Measurements from ENCODE around the gene FAM120AOS.

FAM120AOS gene

DNA sequence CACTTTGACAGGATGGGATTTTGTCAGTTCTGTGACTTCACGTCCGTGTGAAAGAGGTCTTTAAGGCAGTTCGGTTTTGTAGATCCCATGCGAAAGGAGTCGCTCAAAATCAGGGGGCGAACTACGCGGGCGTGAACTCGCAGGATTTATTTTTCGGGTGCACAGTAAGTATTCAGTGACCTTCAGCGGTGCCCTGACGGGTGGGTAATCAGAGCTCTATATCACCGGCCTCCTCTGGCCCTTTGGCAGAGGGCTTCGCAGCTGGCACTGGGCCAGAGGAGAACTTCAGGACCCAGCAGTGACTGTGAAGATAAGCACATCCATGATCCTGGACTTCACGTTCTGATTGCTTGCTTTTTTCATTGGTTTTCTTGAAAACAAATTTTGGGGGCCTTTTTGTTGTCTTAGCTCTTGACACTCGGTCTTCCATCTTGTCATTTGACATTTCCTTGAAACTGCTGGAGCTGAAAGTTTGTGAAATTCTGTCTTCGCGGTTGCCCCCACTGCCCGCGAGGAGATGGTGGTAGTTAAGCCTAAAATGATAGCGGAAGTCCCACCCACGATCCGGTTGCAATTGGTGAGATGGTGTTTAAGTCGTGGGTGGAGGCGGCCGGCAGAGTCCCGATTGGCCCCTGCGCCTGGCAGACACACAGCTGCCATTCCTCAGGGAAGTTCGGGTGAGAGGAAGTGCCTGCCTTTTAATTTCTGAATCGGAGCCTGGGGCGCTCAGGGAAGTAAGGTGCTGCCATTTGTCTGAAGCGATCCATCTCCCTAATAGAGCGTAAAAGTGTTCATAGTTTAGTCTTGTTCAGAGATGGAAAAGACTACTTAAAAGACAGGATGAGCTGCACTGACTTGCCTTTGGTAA lies at the start of gene FAM120AOS:
Gene FAM120AOS, minus strand, starts transcription at position 535 of the 868 bp plus-strand sequence. CDS start 872 bp downstream, outside the sequence.
- DNase-seq, result peak; percentile 95

GRCh38 chr9:93501406-93501805 lies 48.0 kb upstream of the FAM120AOS start:
- DNase-seq, result no peak

GRCh38 chr9:93500571-93501298 lies 47.4 kb upstream of the FAM120AOS start:
- no peak for DNase-seq

DNA sequence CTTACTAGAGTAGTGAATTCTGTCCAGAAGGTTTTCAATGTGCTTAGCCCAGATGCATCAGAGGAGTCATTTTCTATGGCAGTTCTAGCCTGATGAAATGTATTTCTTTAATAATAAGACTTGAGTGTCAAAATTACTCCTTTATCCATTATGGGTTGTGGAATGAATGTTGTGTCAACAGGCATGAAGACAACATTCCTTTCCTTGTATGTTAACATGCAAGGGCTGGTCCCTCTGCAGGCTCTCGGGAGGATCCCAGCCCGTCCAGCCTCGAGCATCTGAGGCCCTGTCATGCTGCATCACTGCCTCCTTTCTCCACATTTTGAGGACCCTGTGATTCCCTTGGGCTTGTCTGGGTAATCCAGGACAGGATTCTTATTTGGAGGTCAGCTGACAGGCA lies 42.9 kb upstream of the FAM120AOS start:
- no peak for DNase-seq

GRCh38 chr9:93493949-93494348 lies 40.6 kb upstream of the FAM120AOS start:
- no peak for DNase-seq

- DNase-seq, result no peak
Measured at GRCh38 chr9:93492327-93492726, 38.9 kb upstream of the FAM120AOS start.

DNA sequence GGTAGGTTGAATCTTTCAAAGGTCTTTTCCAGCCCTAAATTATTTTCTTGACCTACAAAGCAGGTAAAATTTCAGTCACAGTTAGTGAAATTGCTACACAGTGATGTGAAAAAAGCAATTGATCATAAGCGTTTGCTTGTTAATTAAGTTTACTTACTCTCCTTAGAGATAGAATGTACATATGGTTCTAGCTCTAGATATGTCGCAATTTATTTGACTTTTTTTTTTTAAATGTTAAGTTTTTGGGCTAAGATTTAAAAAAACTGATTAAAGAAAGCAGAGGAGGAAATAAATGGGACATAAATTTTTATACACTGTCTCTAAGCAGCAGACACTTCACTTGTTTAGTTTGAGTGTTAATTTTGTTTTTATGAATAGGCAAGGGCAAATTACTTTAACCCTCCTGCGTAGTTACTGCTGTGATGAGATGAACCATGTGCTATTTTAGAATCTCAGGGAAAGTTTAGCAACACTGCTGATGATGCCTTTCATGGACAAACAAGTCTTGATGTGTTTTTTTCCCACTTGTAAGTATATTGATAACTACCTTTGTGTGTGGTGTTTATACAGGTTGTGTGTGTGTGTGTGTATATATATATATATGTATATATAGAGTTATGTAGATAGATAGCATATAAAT lies 38.3 kb upstream of the FAM120AOS start:
- no peak for DNase-seq

GRCh38 chr9:93488244-93488643 lies 34.9 kb upstream of the FAM120AOS start:
- no peak for DNase-seq

DNA sequence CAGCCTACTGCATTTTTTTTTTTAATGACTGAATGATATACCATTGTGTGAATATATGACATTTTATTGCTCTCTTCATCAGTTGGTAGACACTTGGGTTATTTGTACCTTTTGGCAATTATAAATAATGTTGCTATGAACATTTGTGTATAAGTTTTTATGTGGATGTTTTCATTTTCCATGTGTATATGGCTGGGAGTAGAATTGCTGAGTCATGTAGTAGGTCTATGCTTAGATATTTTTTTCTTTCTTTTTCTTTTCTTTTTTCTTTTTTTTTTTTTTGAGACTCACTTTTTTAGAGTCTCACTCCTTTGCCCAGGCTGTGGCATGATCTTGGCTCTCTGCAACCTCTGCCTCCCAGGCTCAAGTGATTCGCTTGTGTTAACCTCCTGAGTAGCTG lies 32.9 kb upstream of the FAM120AOS start:
- DNase-seq, result no peak

DNA sequence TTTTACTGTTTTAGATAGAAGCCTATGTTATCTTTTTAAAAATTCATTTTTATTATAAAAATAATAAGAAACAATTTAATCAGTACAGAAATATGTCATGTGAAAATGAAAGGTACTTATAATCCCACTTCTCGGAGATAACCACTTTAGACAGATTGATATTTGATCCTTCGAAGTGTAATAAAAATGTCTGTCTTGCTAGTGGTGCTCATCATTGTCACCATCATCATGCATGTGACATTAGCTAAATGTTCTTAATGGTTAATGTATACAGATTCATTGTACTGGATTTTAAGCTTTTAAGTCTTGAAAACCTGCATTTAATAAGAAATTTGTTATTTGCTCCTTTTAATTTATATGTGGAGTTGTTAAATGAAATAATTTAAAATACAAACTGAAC lies 30.1 kb upstream of the FAM120AOS start:
- DNase-seq, result no peak

- DNase-seq, result no peak
Measured at GRCh38 chr9:93480728-93481324, 27.4 kb upstream of the FAM120AOS start.

- no peak for DNase-seq
Measured at GRCh38 chr9:93480262-93480661, 26.9 kb upstream of the FAM120AOS start.

DNA sequence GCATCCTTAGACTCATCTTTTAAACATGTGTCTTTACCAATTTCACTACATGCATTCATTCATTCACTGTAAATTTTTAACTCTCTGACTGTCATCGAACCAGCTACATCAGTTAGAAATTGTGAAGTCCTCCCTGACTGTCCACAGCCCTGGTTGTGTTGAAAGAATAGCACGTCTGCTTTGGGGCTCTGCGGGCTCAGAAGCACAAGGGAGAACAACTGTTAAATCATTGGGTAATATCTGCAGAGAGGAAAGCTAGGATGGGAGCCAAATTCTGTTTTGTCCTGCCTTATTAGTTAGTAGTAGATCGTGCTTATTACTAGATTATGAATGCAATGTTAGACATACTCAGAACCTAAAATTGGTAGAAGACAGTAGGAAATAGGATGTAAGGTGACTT lies 26.3 kb upstream of the FAM120AOS start:
- DNase-seq, result peak; percentile 18

- no peak for DNase-seq
Measured at GRCh38 chr9:93477397-93477796, 24.0 kb upstream of the FAM120AOS start.

- DNase-seq, result no peak
Measured at GRCh38 chr9:93476924-93477323, 23.5 kb upstream of the FAM120AOS start.

- no peak for DNase-seq
Measured at GRCh38 chr9:93475856-93476255, 22.5 kb upstream of the FAM120AOS start.

DNA sequence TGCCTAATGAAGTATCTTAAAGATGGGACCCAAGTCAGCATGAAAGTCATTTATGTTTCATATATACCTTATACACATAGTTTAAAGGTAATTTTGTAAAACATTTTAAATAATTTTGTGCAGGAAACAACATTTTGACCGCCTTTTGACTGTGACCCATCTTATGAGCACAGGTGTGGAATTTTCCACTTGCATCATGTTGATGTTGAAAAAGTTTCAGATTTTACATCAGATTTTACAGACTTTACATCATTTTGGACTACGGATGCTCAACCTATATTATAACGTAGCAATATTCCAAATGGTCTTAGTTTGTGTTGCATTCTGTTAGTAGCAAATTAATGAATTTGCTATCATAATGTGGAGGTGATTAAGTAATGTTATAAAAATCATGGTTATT lies 21.7 kb upstream of the FAM120AOS start:
- DNase-seq, result no peak

DNA sequence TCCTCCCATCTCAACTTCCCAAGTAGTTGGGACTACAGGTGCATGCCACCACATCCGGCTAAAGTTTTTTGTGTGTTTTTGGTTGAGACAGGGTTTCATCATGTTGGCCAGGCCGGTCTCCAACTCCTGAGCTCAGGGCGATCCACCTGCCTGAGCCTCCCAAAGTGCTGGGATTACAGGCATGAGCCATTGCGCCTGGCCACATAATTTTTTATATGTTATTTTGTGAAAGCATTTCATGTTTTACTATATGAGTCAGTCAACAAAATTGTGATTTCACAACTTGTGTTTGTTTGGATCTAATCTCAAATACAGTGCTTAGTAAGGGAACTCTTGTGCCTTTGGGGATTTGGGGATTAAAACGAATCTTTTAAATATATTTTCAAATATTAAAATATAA lies 20.0 kb upstream of the FAM120AOS start:
- DNase-seq, result peak; percentile 14

DNA sequence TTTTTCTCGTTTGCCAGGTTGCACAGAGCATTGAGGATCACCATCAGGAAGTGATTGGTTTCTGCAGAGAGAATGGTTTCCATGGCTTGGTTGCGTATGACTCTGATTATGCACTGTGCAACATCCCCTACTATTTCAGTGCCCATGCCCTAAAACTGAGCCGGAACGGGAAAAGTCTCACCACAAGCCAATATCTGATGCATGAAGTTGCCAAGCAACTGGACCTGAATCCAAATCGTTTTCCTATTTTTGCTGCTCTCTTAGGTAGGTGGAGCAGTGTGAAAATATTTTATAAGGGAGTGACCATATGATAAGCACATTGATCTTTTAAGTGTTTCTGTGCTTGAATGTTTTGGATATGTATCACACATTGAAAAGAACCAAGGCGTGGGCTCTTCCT lies 17.7 kb upstream of the FAM120AOS start:
- DNase-seq, result no peak

GRCh38 chr9:93470391-93470790 lies 17.0 kb upstream of the FAM120AOS start:
- no peak for DNase-seq

DNA sequence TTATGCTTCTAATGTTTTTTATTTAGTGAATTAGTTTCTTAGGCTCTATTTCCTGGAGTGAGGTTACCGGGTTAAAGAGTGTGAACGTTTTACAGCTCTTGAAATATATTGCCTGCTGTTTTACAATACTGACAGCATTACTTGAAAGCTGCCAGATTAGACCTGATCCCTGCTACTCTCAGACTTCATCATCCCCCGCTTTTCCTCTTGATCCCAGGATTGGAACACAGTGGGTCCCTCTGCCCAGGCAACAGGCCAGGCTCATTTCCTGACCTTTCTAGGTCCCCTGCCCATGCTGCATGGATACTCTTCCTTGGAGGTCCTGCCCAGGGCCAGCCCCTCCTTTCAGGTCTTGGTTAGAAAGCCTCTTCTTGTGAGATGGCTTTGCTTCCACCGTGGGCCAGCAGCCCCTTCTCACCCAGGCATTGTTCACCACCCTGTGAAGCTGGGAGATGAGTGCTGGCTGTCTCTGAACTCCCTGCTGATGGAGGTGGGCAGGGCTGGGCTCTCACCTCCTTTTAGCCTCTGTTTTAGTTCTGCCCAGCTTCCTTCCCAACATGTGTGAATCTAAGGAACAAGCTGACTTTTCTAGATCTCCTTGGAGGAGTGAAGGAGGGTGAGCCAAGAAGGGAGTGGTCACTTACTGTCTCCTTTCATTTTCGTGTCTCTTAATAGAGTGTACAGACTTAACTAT lies 15.5 kb upstream of the FAM120AOS start:
- DNase-seq, result no peak

- no peak for DNase-seq
Measured at GRCh38 chr9:93467462-93467861, 14.1 kb upstream of the FAM120AOS start.

DNA sequence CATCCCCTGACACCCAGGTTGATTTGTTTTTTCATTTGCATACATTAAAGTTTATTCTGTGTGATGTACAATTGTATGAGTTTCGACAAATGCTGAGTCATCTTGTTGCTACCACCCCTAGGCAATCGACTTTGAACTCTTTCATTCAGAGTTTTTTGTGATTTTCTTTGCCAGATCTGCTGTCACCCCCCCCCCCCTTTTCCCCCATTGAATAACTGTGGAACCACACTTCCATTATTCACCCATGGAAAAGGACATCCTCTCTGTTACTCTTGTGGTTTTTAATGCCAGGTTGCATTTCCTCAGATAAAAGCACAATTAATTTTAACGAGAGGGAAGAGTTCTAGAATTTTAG lies 13.7 kb upstream of the FAM120AOS start:
- no peak for DNase-seq

Measured in fibroblast of skin of right biceps (primary cell).